Panc1 (cell line): ENCODE data around the gene PIK3AP1.

Experiments
- CTCF ChIP-seq: fragments of 450-650 bp; IDR thresholded peaks from 2 replicates; pipeline ENCODE4 v1.5.1; 2017; ENCODE audit warnings: mild to moderate bottlenecking
- REST ChIP-seq, 2 experiments: IDR thresholded peaks; 2 replicates each; pipeline ENCODE4 v1.6.1; 2011 to 2012; ENCODE audit warnings: low read depth in 2 of 2, control low read depth in 1 of 2, low read length in 1 of 2, mild to moderate bottlenecking in 1 of 2, moderate library complexity in 1 of 2; ENCODE audit not compliant: insufficient read depth in 1 of 2
- TCF7L2 ChIP-seq: IDR thresholded peaks from 2 replicates; pipeline ENCODE4 v1.6.1; 2011; ENCODE audit warnings: mild to moderate bottlenecking, low read depth, low read length, inconsistent platforms

GRCh38 chr10:96586419-96587263, 133.7 kb downstream of the PIK3AP1 start, which contains the start of gene TM9SF3:
- TF ChIP-seq TCF7L2 (peak; percentile 41; the same call in 1 of the 2 replicates), CTCF (peak; percentile 16), REST (IDR thresholded peaks at IDR 0.05; ENCODE audit: insufficient read depth in 1 of 2, low read depth in 2 of 2, low read length in 1 of 2) (no peak)
